Vagina (tissue), 2 donors: ENCODE measurements around the gene ENO1.

Experiments
- POLR2A ChIP-seq, 2 donors: fragments of 450-650 bp; IDR thresholded peaks; one replicate each; pipeline ENCODE4 v1.6.1; 2017; ENCODE audit warnings: antibody characterized with exemption in 2 of 2, mild to moderate bottlenecking in 2 of 2, moderate library complexity in 2 of 2
- POLR2AphosphoS5 ChIP-seq, 2 donors: sonication (generic); formaldehyde crosslinking; IDR thresholded peaks; one replicate each; pipeline ENCODE4 v1.9.0; 2017; ENCODE audit warnings: antibody characterized with exemption in 2 of 2, mild to moderate bottlenecking in 2 of 2, low read depth in 1 of 2; ENCODE audit not compliant: insufficient read depth in 1 of 2

GRCh38 chr1:8816831-8817411, 61.6 kb downstream of the ENO1 start:
- no peak for TF ChIP-seq POLR2AphosphoS5 (IDR thresholded peaks at IDR 0.05; ENCODE audit: insufficient read depth in 1 of 2, low read depth in 1 of 2)
- no peak for TF ChIP-seq POLR2A (IDR thresholded peaks at IDR 0.05)
